Transverse colon (tissue), 4 donors: ENCODE results near the gene OR8G1. TPM values are rescaled to one million over a fixed set of nuclear protein-coding genes. Genes with fewer than 3 reads are reported as not detected.
A peak's percentile ranks its signal among the peaks of the same experiment; 100 is the strongest.
"Not testable (repeated sequence)": the region's sequence is repeated elsewhere in the genome, so short reads cannot be mapped to it uniquely, and the experiment has no call there.

ENCODE experiments used
- DNase-seq: peaks from one replicate; pipeline ENCODE4 v3.0.0-alpha.2; 2019
- H3K27ac ChIP-seq, 4 donors: fragments of 200-600 bp; sonication (generic); 2 replicates each; pipeline ENCODE4 v1.5.1; 2016 to 2018; ENCODE audit warnings: inconsistent platforms in 4 of 4
- H3K27me3 ChIP-seq: fragments of 200-600 bp; sonication (generic); 2 replicates; pipeline ENCODE4 v1.5.1; 2017; ENCODE audit warnings: inconsistent platforms
- H3K36me3 ChIP-seq, 4 donors: fragments of 200-600 bp; sonication (generic); 2 replicates each; pipeline ENCODE4 v1.5.1; 2017 to 2019; ENCODE audit warnings: inconsistent platforms in 4 of 4
- H3K4me1 ChIP-seq, 4 donors: fragments of 200-600 bp; sonication (generic); 2 replicates each; pipeline ENCODE4 v1.5.1; 2017 to 2020; ENCODE audit warnings: inconsistent platforms in 4 of 4
- H3K4me3 ChIP-seq, 4 donors: fragments of 200-600 bp; sonication (generic); 1 replicate in 1 of 4; 2 replicates in 3 of 4; pipeline versions ENCODE4 v1.5.1 to v1.6.1; 2017 to 2019; ENCODE audit warnings: inconsistent platforms in 4 of 4
- H3K9me3 ChIP-seq, 2 donors: fragments of 200-600 bp; sonication (generic); 2 replicates each; pipeline ENCODE4 v1.5.1; 2017 to 2019; ENCODE audit warnings: inconsistent platforms in 2 of 2
- CTCF ChIP-seq, 5 experiments: fragments of 200-600 bp in 3 of 5; fragments of 450-650 bp in 2 of 5; sonication (generic) in 3 of 5; IDR thresholded peaks; 1 replicate in 2 of 5; 2 replicates in 3 of 5; pipeline ENCODE4 v1.5.1; 2016 to 2017; ENCODE audit warnings: antibody characterized with exemption in 5 of 5, inconsistent platforms in 3 of 5, mild to moderate bottlenecking in 2 of 5, moderate library complexity in 1 of 5
- EP300 ChIP-seq: sonication (generic); formaldehyde crosslinking; IDR thresholded peaks from one replicate; pipeline ENCODE4 v1.6.1; 2017; ENCODE audit warnings: antibody characterized with exemption, low read depth
- POLR2A ChIP-seq: fragments of 450-650 bp; IDR thresholded peaks from one replicate; pipeline ENCODE4 v1.6.1; 2016; ENCODE audit warnings: antibody characterized with exemption, mild to moderate bottlenecking, moderate library complexity
- POLR2AphosphoS5 ChIP-seq, 3 donors: sonication (generic); formaldehyde crosslinking; IDR thresholded peaks; one replicate each; pipeline ENCODE4 v1.6.1; 2016; ENCODE audit warnings: antibody characterized with exemption in 3 of 3
- WGBS, 2 donors: methylation state at CpG; one replicate each; pipeline ENCODE4 v1.1.5; 2018; ENCODE audit warnings: low coverage in 1 of 2; 5-methylcytosine and 5-hydroxymethylcytosine counted together
- in situ Hi-C, 4 donors: fragments of 200-750 bp; cut with MboI; loops; one replicate each; pipeline versions ENCODE4 v1.15.0 to v1.15.1; 2017; ENCODE audit warnings: low sequenced_read_pairs in 3 of 4, low pct_ligation_motif_present in 1 of 4, low pct_unique_long_range_greater_than_20kb in 1 of 4
- intact Hi-C: fragments of 100-400 bp; cut with DNase I; formaldehyde crosslinking; loops from one replicate; pipeline ENCODE4 v1.15.1; 2023; ENCODE audit warnings: low total_unique reads
- total RNA-seq, 4 donors: library from RNA; depleted of rRNA; stranded (reverse); fragments of >200 nt; gene quantifications; one replicate each; pipeline ENCODE4 v1.1.0, GENCODE V29; 2016

Gene OR8G1
- total RNA-seq, 4 donors from 2014 or later = under 0.01 TPM; not detected in 3

DNA sequence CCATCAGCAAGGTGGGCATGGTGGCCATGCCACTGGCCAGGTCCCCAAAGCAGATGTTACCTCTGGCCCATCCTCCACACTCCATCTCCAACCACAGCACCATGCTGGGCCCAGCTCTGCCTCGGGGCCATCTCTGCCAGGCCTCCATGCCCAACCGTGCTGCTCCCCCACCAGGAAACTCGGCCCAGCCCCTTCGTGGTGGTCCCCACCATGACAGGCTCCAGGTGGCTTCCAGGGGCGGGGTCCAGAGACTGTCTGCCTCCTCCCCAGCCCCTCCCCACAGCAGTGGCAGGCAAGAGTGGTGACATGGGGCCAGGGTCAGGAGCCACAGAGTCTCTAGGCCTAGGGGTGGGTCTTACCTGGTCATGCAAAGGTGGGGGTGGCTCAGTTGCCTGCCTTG is 30.5 kb upstream of the OR8G1 start:
- no peak overlapping the region for H3K4me3 ChIP-seq
- no peaks in the 10 kb centered on the region for H3K9me3 ChIP-seq
- DNase-seq = no peak
- H3K36me3 ChIP-seq = no peaks in the 10 kb centered on the region
- no peaks in the 10 kb centered on the region for H3K4me1 ChIP-seq
- in situ Hi-C loops = no loop called here
- intact Hi-C loops = no loop called here
- 77% methylated on average over 5 of the region's 5 CpGs; no CpG with 5 or more reads in 1 of the 2 donors for WGBS, 2 donors
- TF ChIP-seq POLR2A = no peak
- H3K27ac ChIP-seq = no peak overlapping the region
- H3K27me3 ChIP-seq = no peaks in the 10 kb centered on the region

GRCh38 chr11:124211321-124211720 is 29.6 kb upstream of the OR8G1 start:
- in situ Hi-C loops (no loop called here), intact Hi-C loops (no loop called here)
- TF ChIP-seq CTCF (IDR thresholded peaks at IDR 0.05) = no peak
- no peak for TF ChIP-seq POLR2AphosphoS5 (IDR thresholded peaks at IDR 0.05)
- no peak for TF ChIP-seq EP300
- no peak for TF ChIP-seq POLR2A
- no peak overlapping the region for H3K4me3 ChIP-seq
- H3K36me3 ChIP-seq = no peaks in the 10 kb centered on the region
- H3K27me3 ChIP-seq = no peaks in the 10 kb centered on the region
- DNase-seq = no peak
- no peaks in the 10 kb centered on the region for H3K4me1 ChIP-seq
- no peaks in the 10 kb centered on the region for H3K9me3 ChIP-seq
- H3K27ac ChIP-seq = no peak overlapping the region

DNA sequence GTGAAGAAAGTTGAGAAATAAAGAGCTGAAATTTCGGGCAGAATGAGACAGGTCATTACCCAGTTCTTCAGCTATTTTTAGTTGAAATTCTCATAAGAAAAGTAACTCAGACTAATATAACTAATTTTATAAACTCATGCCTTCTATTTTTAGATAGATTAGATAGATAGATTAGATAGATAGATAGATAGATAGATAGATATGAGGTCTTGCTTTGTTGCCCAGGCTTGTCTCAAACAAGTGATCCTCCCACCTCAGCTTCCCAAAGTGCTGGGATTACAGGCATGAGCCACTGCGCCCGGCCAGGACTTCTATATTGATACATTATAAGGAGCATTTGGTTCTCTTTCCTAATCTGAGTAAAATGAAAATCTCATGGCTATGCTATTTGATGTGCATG is 26.9 kb upstream of the OR8G1 start:
- WGBS, 2 donors = 71 to 76% methylated on average over 3 of the region's 3 CpGs
- Histone ChIP-seq H3K9me3 (no peaks in the 10 kb centered on the region), H3K36me3 (no peaks in the 10 kb centered on the region), H3K4me3 (no peak overlapping the region), H3K27me3 (no peaks in the 10 kb centered on the region), H3K27ac (no peak overlapping the region), H3K4me1 (no peaks in the 10 kb centered on the region)
- no peak for TF ChIP-seq EP300
- no peak for TF ChIP-seq CTCF (IDR thresholded peaks at IDR 0.05)
- TF ChIP-seq POLR2A = no peak
- TF ChIP-seq POLR2AphosphoS5 (IDR thresholded peaks at IDR 0.05) = no peak
- no peak for DNase-seq
- in situ Hi-C loops (no loop called here), intact Hi-C loops (no loop called here)

GRCh38 chr11:124219126-124219525 is 21.8 kb upstream of the OR8G1 start:
- DNase-seq = no peak
- no peaks in the 10 kb centered on the region for H3K36me3 ChIP-seq
- intact Hi-C loops (no loop called here), in situ Hi-C loops (no loop called here)
- H3K4me1 ChIP-seq = peaks cover 0 to 5% (median 2%) of the 10 kb centered on the region in 4 donors
- H3K4me3 ChIP-seq = no peak overlapping the region
- H3K27me3 ChIP-seq = no peaks in the 10 kb centered on the region
- no peaks in the 10 kb centered on the region for H3K9me3 ChIP-seq
- H3K27ac ChIP-seq = no peak overlapping the region
- TF ChIP-seq CTCF (IDR thresholded peaks at IDR 0.05) (no peak), EP300 (no peak), POLR2A (no peak), POLR2AphosphoS5 (IDR thresholded peaks at IDR 0.05) (no peak)

GRCh38 chr11:124222407-124222806 is 18.5 kb upstream of the OR8G1 start:
- no peak for TF ChIP-seq POLR2A
- no peak for TF ChIP-seq POLR2AphosphoS5 (IDR thresholded peaks at IDR 0.05)
- TF ChIP-seq EP300 = no peak
- TF ChIP-seq CTCF (IDR thresholded peaks at IDR 0.05) = no peak
- intact Hi-C loops = no loop called here
- Histone ChIP-seq H3K9me3 (no peaks in the 10 kb centered on the region), H3K4me3 (no peak overlapping the region), H3K36me3 (no peaks in the 10 kb centered on the region), H3K4me1 (peaks cover 0 to 5% (median 2%) of the 10 kb centered on the region in 4 donors), H3K27me3 (no peaks in the 10 kb centered on the region), H3K27ac (peak overlapping the region in 1 of 4 donors; percentile 36)
- in situ Hi-C loops = no loop called here
- WGBS, 2 donors = 52 to 55% methylated on average over 2 of the region's 2 CpGs
- no peak for DNase-seq

DNA sequence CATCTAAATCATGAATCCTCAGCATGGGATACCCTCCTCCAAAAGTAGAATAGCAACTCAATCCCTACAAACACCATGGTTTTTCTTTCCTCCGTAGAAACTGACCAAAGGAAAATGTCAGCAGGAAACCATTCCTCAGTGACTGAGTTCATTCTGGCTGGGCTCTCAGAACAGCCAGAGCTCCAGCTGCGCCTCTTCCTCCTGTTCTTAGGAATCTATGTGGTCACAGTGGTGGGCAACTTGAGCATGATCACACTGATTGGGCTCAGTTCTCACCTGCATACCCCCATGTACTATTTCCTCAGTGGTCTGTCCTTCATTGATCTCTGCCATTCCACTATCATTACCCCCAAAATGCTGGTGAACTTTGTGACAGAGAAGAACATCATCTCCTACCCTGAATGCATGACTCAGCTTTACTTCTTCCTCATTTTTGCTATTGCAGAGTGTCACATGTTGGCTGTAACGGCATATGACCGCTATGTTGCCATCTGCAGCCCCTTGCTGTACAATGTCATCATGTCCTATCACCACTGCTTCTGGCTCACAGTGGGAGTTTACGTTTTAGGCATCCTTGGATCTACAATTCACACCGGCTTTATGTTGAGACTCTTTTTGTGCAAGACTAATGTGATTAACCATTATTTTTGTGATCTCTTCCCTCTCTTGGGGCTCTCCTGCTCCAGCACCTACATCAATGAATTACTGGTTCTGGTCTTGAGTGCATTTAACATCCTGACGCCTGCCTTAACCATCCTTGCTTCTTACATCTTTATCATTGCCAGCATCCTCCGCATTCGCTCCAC is 16.1 kb upstream of the OR8G1 start:
- H3K27ac ChIP-seq, in situ Hi-C loops, H3K9me3 ChIP-seq, H3K36me3 ChIP-seq, DNase-seq, H3K4me1 ChIP-seq, intact Hi-C loops, H3K4me3 ChIP-seq, H3K27me3 ChIP-seq: not testable (repeated sequence)
- 59 to 88% methylated on average over 6 to 9 of the region's 9 CpGs for WGBS, 2 donors
